Mucosa of descending colon (tissue), 3 donors: ENCODE data around the gene ELMO3. TPM values are rescaled to one million over a fixed set of nuclear protein-coding genes. Genes with fewer than 3 reads are reported as not detected.

Experiments
- ATAC-seq: fragments of 200-7000 bp; cut with Tn5 transposase; one replicate; pipeline ENCODE4 v1.9.1; 2020; ENCODE audit warnings: mild to moderate bottlenecking, moderate library complexity
- DNase-seq, 3 donors: peaks; one replicate each; pipeline ENCODE4 v3.0.0-alpha.2; 2020
- H3K36me3 ChIP-seq: fragments of 200-600 bp; one replicate; pipeline ENCODE4 v1.8.0; 2021; ENCODE audit warnings: low read depth, mild to moderate bottlenecking
- H3K4me1 ChIP-seq: fragments of 200-600 bp; one replicate; pipeline ENCODE4 v1.8.0; 2021; ENCODE audit warnings: low read depth, mild to moderate bottlenecking
- H3K4me3 ChIP-seq: fragments of 200-600 bp; one replicate; pipeline ENCODE4 v1.8.0; 2021; ENCODE audit warnings: mild to moderate bottlenecking
- H3K9me3 ChIP-seq: fragments of 200-600 bp; one replicate; pipeline ENCODE4 v1.8.0; 2021; ENCODE audit warnings: mild to moderate bottlenecking
- CTCF ChIP-seq: fragments of 200-600 bp; IDR thresholded peaks from one replicate; pipeline ENCODE4 v1.8.0; 2022; ENCODE audit warnings: antibody characterized with exemption, mild to moderate bottlenecking
- intact Hi-C, 2 donors: fragments of 100-400 bp; cut with DNase I in 1 of 2; cut with micrococcal nuclease in 1 of 2; formaldehyde crosslinking; loops; one replicate each; pipeline versions ENCODE4 v1.11.0 to v1.11.1; 2022; cut with DNase I, micrococcal nuclease
- total RNA-seq, 3 donors: library from RNA; stranded (reverse); fragmentation: NEBNext Ultra II Directional in 2 of 3; extraction: Animal tissue kit (Norgen Biotek cat#: 25700) in 2 of 3; gene quantifications; one replicate each; pipeline versions ENCODE4 v1.2.1 to v1.2.4, GENCODE V29; 2021 to 2023
- donor health status: DM: no; HTN: no; CAD: no; lungs with moderate emphysema.
- donor health status: DM: no; HTN: no; CAD: no.
- donor health status: DM: no; HTN: yes; CAD: no.

The ELMO3 gene
- total RNA-seq, 3 donors from 2014 or later = 25.4 to 68.0 (median 42.1) TPM

- Histone ChIP-seq H3K4me3 (no peak overlapping the region), H3K36me3 (no peaks in the 10 kb centered on the region), H3K9me3 (no peaks in the 10 kb centered on the region), H3K4me1 (peaks cover 30% of the 10 kb centered on the region)
- intact Hi-C loops = loop anchor here in 1 of 2 donors (10.0 kb wide), 1 partner anchor 202 kb away; no protein-coding TSS in a partner anchor
- no peak for ATAC-seq
- TF ChIP-seq CTCF = no peak
- DNase-seq = peak in 1 of 3 donors; percentile 16
Observed at GRCh38 chr16:67157106-67157748, 41.7 kb upstream of the ELMO3 start.

GRCh38 chr16:67157892-67158635, 40.9 kb upstream of the ELMO3 start:
- peak; percentile 16 for ATAC-seq
- no peaks in the 10 kb centered on the region for H3K9me3 ChIP-seq
- peaks cover 38% of the 10 kb centered on the region for H3K4me1 ChIP-seq
- H3K4me3 ChIP-seq = no peak overlapping the region
- no peak for TF ChIP-seq CTCF
- intact Hi-C loops = loop anchor here in 1 of 2 donors (10.0 kb wide), 1 partner anchor 203 kb away; no protein-coding TSS in a partner anchor
- H3K36me3 ChIP-seq = no peaks in the 10 kb centered on the region
- DNase-seq = no peak

- peak; percentile 41 for ATAC-seq
- no peak for TF ChIP-seq CTCF
- peaks cover 46% of the 10 kb centered on the region for H3K4me1 ChIP-seq
- H3K9me3 ChIP-seq = no peaks in the 10 kb centered on the region
- H3K4me3 ChIP-seq = peak overlapping the region; percentile 85
- H3K36me3 ChIP-seq = no peaks in the 10 kb centered on the region
- intact Hi-C loops = loop anchor here in 1 of 2 donors (10.0 kb wide), 1 partner anchor 204 kb away; no protein-coding TSS in a partner anchor
- peak; percentile 78 to 91 (median 79) for DNase-seq
Observed at GRCh38 chr16:67158637-67159600, 40.0 kb upstream of the ELMO3 start.

GRCh38 chr16:67161595-67162058, 37.3 kb upstream of the ELMO3 start:
- intact Hi-C loops = no loop called here
- peak in 2 of 3 donors; percentile 19 to 70 for DNase-seq

More at GRCh38 chr16:67161595-67162058, 37.3 kb upstream of the ELMO3 start:
- Histone ChIP-seq H3K4me3 (no peak overlapping the region), H3K9me3 (no peaks in the 10 kb centered on the region), H3K4me1 (peaks cover 50% of the 10 kb centered on the region), H3K36me3 (no peaks in the 10 kb centered on the region)
- no peak for TF ChIP-seq CTCF
- no peak for ATAC-seq
